ENCODE results near the gene SEC16A.

The SEC16A gene

GRCh38 chr9:136484153-136485048, 1.6 kb upstream of the SEC16A start:
- no peak for DNase-seq

GRCh38 chr9:136483589-136484152, 831 bp upstream of the SEC16A start:
- peak; percentile 96 for DNase-seq

- DNase-seq = peak; percentile 36
Measured at GRCh38 chr9:136482046-136482792, 621 bp downstream of the SEC16A start.

GRCh38 chr9:136481558-136481957, 1.3 kb downstream of the SEC16A start:
- DNase-seq = no peak

- DNase-seq = no peak
Measured at GRCh38 chr9:136476369-136477150, 6.3 kb downstream of the SEC16A start.

GRCh38 chr9:136474974-136475865, 7.6 kb downstream of the SEC16A start:
- DNase-seq = no peak

GRCh38 chr9:136474021-136474640, 8.7 kb downstream of the SEC16A start:
- DNase-seq = no peak

GRCh38 chr9:136473354-136473721, 9.5 kb downstream of the SEC16A start:
- DNase-seq = no peak

- DNase-seq = no peak
Measured at GRCh38 chr9:136472640-136473353, 10.0 kb downstream of the SEC16A start.

GRCh38 chr9:136471802-136472487, 10.9 kb downstream of the SEC16A start:
- DNase-seq = no peak

- DNase-seq = no peak
Measured at GRCh38 chr9:136470792-136471469, 11.9 kb downstream of the SEC16A start.

- no peak for DNase-seq
Measured at GRCh38 chr9:136470356-136470755, 12.5 kb downstream of the SEC16A start.

- DNase-seq = no peak
Measured at GRCh38 chr9:136467766-136468165, 15.1 kb downstream of the SEC16A start.

- DNase-seq = no peak
Measured at GRCh38 chr9:136466155-136466541, 16.7 kb downstream of the SEC16A start.

GRCh38 chr9:136465500-136466154, 17.2 kb downstream of the SEC16A start:
- no peak for DNase-seq

GRCh38 chr9:136464241-136464640, 18.6 kb downstream of the SEC16A start:
- DNase-seq = no peak

- DNase-seq = no peak
Measured at GRCh38 chr9:136463578-136463977, 19.3 kb downstream of the SEC16A start.

GRCh38 chr9:136462664-136463063, 20.2 kb downstream of the SEC16A start:
- DNase-seq = no peak

- no peak for DNase-seq
Measured at GRCh38 chr9:136460772-136461325, 22.0 kb downstream of the SEC16A start.
